ENCODE measurements around the gene ADAMTS19. TPM values are rescaled to one million over a fixed set of nuclear protein-coding genes. Genes with fewer than 3 reads are reported as not detected.

The ADAMTS19 gene
- total RNA-seq, 1 donor = 9.5 TPM

- TF ChIP-seq CTCF (IDR thresholded peaks at IDR 0.05; ENCODE audit: insufficient read depth, low read depth, low read length) = no peak
- H3K4me3 ChIP-seq (ENCODE audit: low read depth, low read length) = no peak overlapping the region
These were observed 211.9 kb downstream of the ADAMTS19 start for GRCh38 chr5:129672006-129672405.

DNA sequence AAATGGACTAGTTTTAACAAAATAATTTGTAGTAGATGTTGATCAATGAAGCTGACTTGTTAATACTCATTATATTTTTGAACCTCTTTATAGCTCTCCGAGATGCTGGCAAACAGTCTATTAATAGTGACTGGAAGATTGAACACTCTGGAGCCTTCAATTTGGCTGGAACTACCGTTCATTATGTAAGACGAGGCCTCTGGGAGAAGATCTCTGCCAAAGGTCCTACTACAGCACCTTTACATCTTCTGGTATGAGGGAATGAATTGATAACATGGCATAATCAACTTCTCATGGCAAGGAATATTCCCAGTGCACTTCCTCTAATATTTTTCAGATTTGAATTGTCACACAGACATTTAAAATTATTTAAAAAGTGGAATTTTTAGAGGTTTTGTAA, 219.6 kb downstream of the ADAMTS19 start:
- H3K4me3 ChIP-seq (ENCODE audit: low read depth, low read length) = no peak overlapping the region
- no peak for TF ChIP-seq CTCF (IDR thresholded peaks at IDR 0.05; ENCODE audit: insufficient read depth, low read depth, low read length)

More at GRCh38 chr5:129672006-129672405, 211.9 kb downstream of the ADAMTS19 start:
- no peak for DNase-seq (ENCODE audit: low read depth)

DNA sequence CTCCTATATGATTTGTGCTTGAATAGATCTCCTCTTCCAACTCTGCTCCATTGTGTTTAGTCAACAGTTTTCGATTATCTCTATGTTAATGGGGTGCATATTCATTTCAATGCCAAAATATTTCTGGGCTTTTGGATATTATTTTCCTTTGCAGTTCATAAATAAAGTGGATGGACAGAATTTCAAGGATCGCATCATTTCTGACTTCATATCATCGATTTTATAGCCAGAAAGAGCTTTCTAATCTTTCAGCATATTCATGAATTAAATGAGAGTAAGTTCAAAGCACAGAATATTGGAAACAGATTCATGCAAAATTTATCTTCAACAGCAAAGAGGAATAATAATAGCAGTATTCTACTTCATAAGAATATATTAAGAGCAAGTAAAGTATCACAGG, 227.8 kb downstream of the ADAMTS19 start:
- no peak for DNase-seq (ENCODE audit: low read depth)
- TF ChIP-seq CTCF (IDR thresholded peaks at IDR 0.05; ENCODE audit: insufficient read depth, low read depth, low read length) = no peak
- no peak overlapping the region for H3K4me3 ChIP-seq (ENCODE audit: low read depth, low read length)

More for the DNA sequence above, 219.6 kb downstream of the ADAMTS19 start:
- DNase-seq (ENCODE audit: low read depth) = no peak

- no peak overlapping the region for H3K4me3 ChIP-seq (ENCODE audit: low read depth, low read length)
- no peak for TF ChIP-seq CTCF (IDR thresholded peaks at IDR 0.05; ENCODE audit: insufficient read depth, low read depth, low read length)
- no peak for DNase-seq (ENCODE audit: low read depth)
These were observed 228.9 kb downstream of the ADAMTS19 start for GRCh38 chr5:129689045-129689444.

GRCh38 chr5:129691220-129691619, 231.1 kb downstream of the ADAMTS19 start:
- TF ChIP-seq CTCF (IDR thresholded peaks at IDR 0.05; ENCODE audit: insufficient read depth, low read depth, low read length) = no peak
- DNase-seq (ENCODE audit: low read depth) = peak; percentile 21

GRCh38 chr5:129696636-129697035, 236.5 kb downstream of the ADAMTS19 start:
- no peak for TF ChIP-seq CTCF (IDR thresholded peaks at IDR 0.05; ENCODE audit: insufficient read depth, low read depth, low read length)
- DNase-seq (ENCODE audit: low read depth) = no peak
- H3K4me3 ChIP-seq (ENCODE audit: low read depth, low read length) = no peak overlapping the region

More at GRCh38 chr5:129691220-129691619, 231.1 kb downstream of the ADAMTS19 start:
- H3K4me3 ChIP-seq (ENCODE audit: low read depth, low read length) = no peak overlapping the region

- H3K4me3 ChIP-seq (ENCODE audit: low read depth, low read length) = no peak overlapping the region
- DNase-seq (ENCODE audit: low read depth) = no peak
- peak; percentile 40 for TF ChIP-seq CTCF (IDR thresholded peaks at IDR 0.05; ENCODE audit: insufficient read depth, low read depth, low read length)
These were observed 238.6 kb downstream of the ADAMTS19 start for GRCh38 chr5:129698661-129699060.

Data from fibroblast of villous mesenchyme (primary cell).